Sigmoid colon (tissue), 7 donors: ENCODE results near the gene ARHGAP18. TPM values are rescaled to one million over a fixed set of nuclear protein-coding genes. Genes with fewer than 3 reads are reported as not detected.

Source experiments
- DNase-seq: peaks from one replicate; pipeline ENCODE4 v3.0.0-alpha.2; 2019
- H3K27ac ChIP-seq, 4 donors: fragments of 200-600 bp; sonication (generic); one replicate each; pipeline ENCODE4 v1.5.1; 2016 to 2019; ENCODE audit warnings: mild to moderate bottlenecking in 1 of 4
- H3K27me3 ChIP-seq, 3 donors: fragments of 200-600 bp; sonication (generic); one replicate each; pipeline ENCODE4 v1.5.1; 2019; ENCODE audit warnings: mild to moderate bottlenecking in 1 of 3
- H3K36me3 ChIP-seq, 4 donors: fragments of 200-600 bp; sonication (generic); one replicate each; pipeline ENCODE4 v1.5.1; 2016 to 2019
- H3K4me1 ChIP-seq, 4 donors: fragments of 200-600 bp; sonication (generic); one replicate each; pipeline ENCODE4 v1.5.1; 2017 to 2019
- H3K4me3 ChIP-seq, 4 donors: fragments of 200-600 bp; sonication (generic); one replicate each; pipeline ENCODE4 v1.5.1; 2017 to 2019; ENCODE audit warnings: mild to moderate bottlenecking in 2 of 4, moderate library complexity in 1 of 4
- H3K9me3 ChIP-seq, 4 donors: fragments of 200-600 bp in 3 of 4; sonication (generic) in 3 of 4; one replicate each; pipeline versions ENCODE4 v1.5.1 to v1.6.1; 2013 to 2019
- CTCF ChIP-seq, 4 experiments: fragments of 450-650 bp in 3 of 4; fragments of 200-600 bp in 1 of 4; IDR thresholded peaks; one replicate each; pipeline ENCODE4 v1.5.1; 2016 to 2019; ENCODE audit warnings: antibody characterized with exemption in 4 of 4, mild to moderate bottlenecking in 3 of 4, moderate library complexity in 2 of 4
- EP300 ChIP-seq, 4 donors: sonication (generic); formaldehyde crosslinking; IDR thresholded peaks; one replicate each; pipeline ENCODE4 v1.6.1; 2017; ENCODE audit warnings: antibody characterized with exemption in 4 of 4
- POLR2A ChIP-seq, 2 donors: fragments of 450-650 bp; IDR thresholded peaks; one replicate each; pipeline ENCODE4 v1.6.1; 2016; ENCODE audit warnings: antibody characterized with exemption in 2 of 2, mild to moderate bottlenecking in 2 of 2, moderate library complexity in 2 of 2
- POLR2AphosphoS5 ChIP-seq, 4 donors: sonication (generic); formaldehyde crosslinking; IDR thresholded peaks; one replicate each; pipeline ENCODE4 v1.6.1; 2017; ENCODE audit warnings: antibody characterized with exemption in 4 of 4
- WGBS, 2 donors: extraction: QIAGEN DNeasy Blood & Tissue Kit; methylation state at CpG; one replicate each; pipeline ENCODE4 v1.1.7; 2013; 5-methylcytosine and 5-hydroxymethylcytosine counted together
- intact Hi-C: fragments of 100-400 bp; cut with DNase I; formaldehyde crosslinking; loops from one replicate; pipeline ENCODE4 v1.15.1; 2023
- polyA plus RNA-seq, 3 donors: library from polyadenylated mRNA; stranded (reverse); fragments of 200-250 nt; gene quantifications; one replicate each; pipeline ENCODE4 v1.2.3, GENCODE V29; 2013
- total RNA-seq, 4 donors: library from RNA; depleted of rRNA; stranded (reverse); fragments of >200 nt; gene quantifications; one replicate each; pipeline ENCODE4 v1.1.0, GENCODE V29; 2016
- donor health status: healthy with polysubstance abuse.
- donor health status: Bipolar disorder and iron deficiency.
- donor health status: healthy.

The ARHGAP18 gene
- total and polyA plus RNA-seq, 7 donors, result 9.2 to 16.9 (median 10.7) TPM

GRCh38 chr6:129617986-129618385, 92.0 kb downstream of the ARHGAP18 start:
- no peak for TF ChIP-seq CTCF (IDR thresholded peaks at IDR 0.05)
- TF ChIP-seq EP300 (IDR thresholded peaks at IDR 0.05), result no peak
- no peak for TF ChIP-seq POLR2AphosphoS5 (IDR thresholded peaks at IDR 0.05)
- no peak for TF ChIP-seq POLR2A (IDR thresholded peaks at IDR 0.05)

GRCh38 chr6:129615496-129615895, 94.5 kb downstream of the ARHGAP18 start:
- Histone ChIP-seq H3K9me3 (no peaks in the 10 kb centered on the region), H3K36me3 (no peaks in the 10 kb centered on the region), H3K4me1 (no peaks in the 10 kb centered on the region), H3K27ac (no peak overlapping the region), H3K4me3 (no peak overlapping the region), H3K27me3 (no peaks in the 10 kb centered on the region)
- intact Hi-C loops, result no loop called here
- TF ChIP-seq CTCF (IDR thresholded peaks at IDR 0.05) (no peak), POLR2AphosphoS5 (IDR thresholded peaks at IDR 0.05) (no peak), EP300 (IDR thresholded peaks at IDR 0.05) (no peak), POLR2A (IDR thresholded peaks at IDR 0.05) (no peak)
- 62 to 79% methylated on average over 3 of the region's 3 CpGs for WGBS, 2 donors
- DNase-seq, result no peak

More at GRCh38 chr6:129617986-129618385, 92.0 kb downstream of the ARHGAP18 start:
- H3K4me3 ChIP-seq, result no peak overlapping the region
- H3K27ac ChIP-seq, result no peak overlapping the region
- no peaks in the 10 kb centered on the region for H3K4me1 ChIP-seq
- no peaks in the 10 kb centered on the region for H3K36me3 ChIP-seq
- no peaks in the 10 kb centered on the region for H3K27me3 ChIP-seq
- intact Hi-C loops, result no loop called here
- H3K9me3 ChIP-seq, result no peaks in the 10 kb centered on the region
- no peak for DNase-seq

GRCh38 chr6:129615020-129615419, 95.0 kb downstream of the ARHGAP18 start:
- Histone ChIP-seq H3K27ac (no peak overlapping the region), H3K9me3 (no peaks in the 10 kb centered on the region), H3K4me3 (no peak overlapping the region), H3K27me3 (no peaks in the 10 kb centered on the region), H3K4me1 (no peaks in the 10 kb centered on the region), H3K36me3 (no peaks in the 10 kb centered on the region)
- DNase-seq, result no peak
- 97 to 98% methylated on average over 1 of the region's 1 CpG for WGBS, 2 donors
- TF ChIP-seq EP300 (IDR thresholded peaks at IDR 0.05) (no peak), POLR2AphosphoS5 (IDR thresholded peaks at IDR 0.05) (no peak), POLR2A (IDR thresholded peaks at IDR 0.05) (no peak), CTCF (IDR thresholded peaks at IDR 0.05) (no peak)
- intact Hi-C loops, result no loop called here

- intact Hi-C loops, result no loop called here
These were observed 95.5 kb downstream of the ARHGAP18 start for GRCh38 chr6:129614464-129614863.

GRCh38 chr6:129612440-129612839, 97.5 kb downstream of the ARHGAP18 start:
- intact Hi-C loops, result no loop called here
- no peak for TF ChIP-seq POLR2A (IDR thresholded peaks at IDR 0.05)
- no peak for TF ChIP-seq EP300 (IDR thresholded peaks at IDR 0.05)
- TF ChIP-seq CTCF (IDR thresholded peaks at IDR 0.05), result no peak
- no peak for TF ChIP-seq POLR2AphosphoS5 (IDR thresholded peaks at IDR 0.05)
- Histone ChIP-seq H3K4me1 (no peaks in the 10 kb centered on the region), H3K36me3 (no peaks in the 10 kb centered on the region), H3K27me3 (no peaks in the 10 kb centered on the region), H3K27ac (no peak overlapping the region), H3K9me3 (no peaks in the 10 kb centered on the region), H3K4me3 (no peak overlapping the region)
- no peak for DNase-seq

More at GRCh38 chr6:129614464-129614863, 95.5 kb downstream of the ARHGAP18 start:
- H3K36me3 ChIP-seq, result no peaks in the 10 kb centered on the region
- H3K4me1 ChIP-seq, result no peaks in the 10 kb centered on the region
- DNase-seq, result no peak
- WGBS, 2 donors, result 97 to 99% methylated on average over 3 of the region's 3 CpGs
- TF ChIP-seq POLR2A (IDR thresholded peaks at IDR 0.05), result no peak
- no peak overlapping the region for H3K4me3 ChIP-seq
- H3K27ac ChIP-seq, result no peak overlapping the region
- H3K9me3 ChIP-seq, result no peaks in the 10 kb centered on the region
- no peaks in the 10 kb centered on the region for H3K27me3 ChIP-seq
